Stimulated activated naive CD4-positive, alpha-beta T cell (primary cell): Measurements from ENCODE around the gene FASLG.

Experiments
- DNase-seq, 6 experiments: peaks; one replicate each; lab custom pipeline; 2025; lab: John Stamatoyannopoulos, UW

FASLG gene

GRCh38 chr1:172646653-172647052 is 12.2 kb upstream of the FASLG start:
- DNase-seq, result no peak

GRCh38 chr1:172647110-172647564 is 11.8 kb upstream of the FASLG start:
- DNase-seq, result peak in 1 of 6 experiments; percentile 5

- DNase-seq, result no peak
Observed at GRCh38 chr1:172647987-172648386, 10.9 kb upstream of the FASLG start.

GRCh38 chr1:172650474-172651193 is 8.3 kb upstream of the FASLG start:
- no peak for DNase-seq

GRCh38 chr1:172653015-172653709 is 5.7 kb upstream of the FASLG start:
- no peak for DNase-seq

GRCh38 chr1:172654535-172654934 is 4.4 kb upstream of the FASLG start:
- DNase-seq, result no peak

GRCh38 chr1:172656576-172656975 is 2.3 kb upstream of the FASLG start:
- DNase-seq, result no peak

- DNase-seq, result no peak
Observed at GRCh38 chr1:172657586-172657985, 1.3 kb upstream of the FASLG start.

- DNase-seq, result no peak
Observed at GRCh38 chr1:172661107-172661506, 2.2 kb downstream of the FASLG start.

- DNase-seq, result peak; percentile 47 to 84 (median 62)
Observed at GRCh38 chr1:172662464-172663109, 3.7 kb downstream of the FASLG start.

GRCh38 chr1:172663732-172664131 is 4.8 kb downstream of the FASLG start:
- no peak for DNase-seq

- no peak for DNase-seq
Observed at GRCh38 chr1:172668097-172668496, 9.2 kb downstream of the FASLG start.

- DNase-seq, result no peak
Observed at GRCh38 chr1:172669011-172669410, 10.1 kb downstream of the FASLG start.

GRCh38 chr1:172670316-172670715 is 11.4 kb downstream of the FASLG start:
- peak in 1 of 6 experiments; percentile 41 for DNase-seq

GRCh38 chr1:172670791-172671190 is 11.9 kb downstream of the FASLG start:
- peak in 4 of 6 experiments; percentile 5 to 78 (median 77) for DNase-seq

GRCh38 chr1:172671591-172671990 is 12.7 kb downstream of the FASLG start:
- no peak for DNase-seq

- no peak for DNase-seq
Observed at GRCh38 chr1:172672720-172673119, 13.8 kb downstream of the FASLG start.

- DNase-seq, result no peak
Observed at GRCh38 chr1:172673761-172674160, 14.9 kb downstream of the FASLG start.

- DNase-seq, result peak in 3 of 6 experiments; percentile 7 to 28 (median 27)
Observed at GRCh38 chr1:172674831-172675613, 16.1 kb downstream of the FASLG start.

GRCh38 chr1:172679000-172679772 is 20.3 kb downstream of the FASLG start:
- DNase-seq, result no peak

- DNase-seq, result no peak
Observed at GRCh38 chr1:172680244-172680643, 21.3 kb downstream of the FASLG start.
